ENCODE results near the gene PDE1C.

Gene PDE1C

GRCh38 chr7:32074787-32075585 is 4.8 kb upstream of the PDE1C start:
- DNase-seq (ENCODE audit: low read depth in 2 of 2), result no peak

- no peak for DNase-seq (ENCODE audit: low read depth in 2 of 2)
These were observed 3.3 kb upstream of the PDE1C start for GRCh38 chr7:32073533-32073932.

- DNase-seq (ENCODE audit: low read depth in 2 of 2), result no peak
These were observed 2.2 kb upstream of the PDE1C start for GRCh38 chr7:32072397-32072796.

- DNase-seq (ENCODE audit: low read depth in 2 of 2), result no peak
These were observed 1.4 kb upstream of the PDE1C start for GRCh38 chr7:32071466-32072091.

- no peak for DNase-seq (ENCODE audit: low read depth in 2 of 2)
These were observed 179 bp downstream of the PDE1C start for GRCh38 chr7:32070051-32070405.

- DNase-seq (ENCODE audit: low read depth in 2 of 2), result no peak
These were observed 1.0 kb downstream of the PDE1C start for GRCh38 chr7:32069116-32069650.

GRCh38 chr7:32068411-32069101 is 1.7 kb downstream of the PDE1C start:
- DNase-seq (ENCODE audit: low read depth in 2 of 2), result no peak

GRCh38 chr7:32066441-32066840 is 3.8 kb downstream of the PDE1C start:
- no peak for DNase-seq (ENCODE audit: low read depth in 2 of 2)

- DNase-seq (ENCODE audit: low read depth in 2 of 2), result no peak
These were observed 6.6 kb downstream of the PDE1C start for GRCh38 chr7:32063614-32064013.

- peak in 1 of 2 donors; percentile 22 for DNase-seq (ENCODE audit: low read depth in 2 of 2)
These were observed 8.1 kb downstream of the PDE1C start for GRCh38 chr7:32062150-32062549.

GRCh38 chr7:32061346-32061745 is 8.9 kb downstream of the PDE1C start:
- no peak for DNase-seq (ENCODE audit: low read depth in 2 of 2)

- DNase-seq (ENCODE audit: low read depth in 2 of 2), result no peak
These were observed 10.8 kb downstream of the PDE1C start for GRCh38 chr7:32059289-32060011.

GRCh38 chr7:32058002-32058401 is 12.2 kb downstream of the PDE1C start:
- DNase-seq (ENCODE audit: low read depth in 2 of 2), result no peak

- DNase-seq (ENCODE audit: low read depth in 2 of 2), result no peak
These were observed 13.4 kb downstream of the PDE1C start for GRCh38 chr7:32056767-32057166.

GRCh38 chr7:32053204-32053603 is 17.0 kb downstream of the PDE1C start:
- no peak for DNase-seq (ENCODE audit: low read depth in 2 of 2)

- no peak for DNase-seq (ENCODE audit: low read depth in 2 of 2)
These were observed 19.1 kb downstream of the PDE1C start for GRCh38 chr7:32051128-32051527.

- DNase-seq (ENCODE audit: low read depth in 2 of 2), result no peak
These were observed 20.6 kb downstream of the PDE1C start for GRCh38 chr7:32049599-32049998.

- no peak for DNase-seq (ENCODE audit: low read depth in 2 of 2)
These were observed 21.2 kb downstream of the PDE1C start for GRCh38 chr7:32048970-32049491.

- DNase-seq (ENCODE audit: low read depth in 2 of 2), result no peak
These were observed 22.4 kb downstream of the PDE1C start for GRCh38 chr7:32047801-32048200.

GRCh38 chr7:32047075-32047474 is 23.1 kb downstream of the PDE1C start:
- DNase-seq (ENCODE audit: low read depth in 2 of 2), result no peak

- no peak for DNase-seq (ENCODE audit: low read depth in 2 of 2)
These were observed 25.0 kb downstream of the PDE1C start for GRCh38 chr7:32045228-32045627.

GRCh38 chr7:32044739-32045138 is 25.5 kb downstream of the PDE1C start:
- DNase-seq (ENCODE audit: low read depth in 2 of 2), result no peak
